Endothelial cell of umbilical vein (primary cell): ENCODE data around the gene CACNA1S. TPM values are rescaled to one million over a fixed set of nuclear protein-coding genes. Genes with fewer than 3 reads are reported as not detected.

ENCODE experiments used
- BruUV-seq: library from RNA; stranded (reverse); fragments of 400-500 nt; replicated peaks from 2 replicates; lab custom pipeline; 2021; lab: Mats Ljungman, UMichigan
- CTCF ChIA-PET: fragments of 300-600, 350-600 bp; sonication (Branson Sonifier 250); formaldehyde crosslinking; loops from one replicate; lab custom pipeline; 2021; ENCODE audit warnings: antibody characterized with exemption, inconsistent platforms; lab: Charles Lee
- POLR2A ChIA-PET: fragments of 300-600, 350-600 bp; sonication (Branson Sonifier 250); formaldehyde crosslinking; loops from one replicate; lab custom pipeline; 2021; ENCODE audit warnings: antibody characterized with exemption, inconsistent platforms; lab: Charles Lee
- DNase-seq: peaks from one replicate; pipeline ENCODE4 v3.0.0-alpha.2; 2011; ENCODE audit warnings: low read depth, low spot score
- FAIRE-seq: peaks from 2 replicates; lab custom pipeline; 2011; peaks lifted over from hg19 to GRCh38; lab: Jason Lieb, UNC
- H2AFZ ChIP-seq: 2 replicates; pipeline ENCODE4 v1.6.0; 2012; ENCODE audit warnings: low read depth, low read length, control low read depth, inconsistent platforms
- H3K27ac ChIP-seq: 2 replicates; pipeline ENCODE4 v1.5.1; 2011; ENCODE audit warnings: low read depth, mild to moderate bottlenecking, control low read depth, low read length, moderate library complexity; ENCODE audit not compliant: insufficient read depth
- H3K27me3 ChIP-seq, 2 experiments: 2 replicates each; pipeline versions ENCODE4 v1.6.0 to v1.6.1; 2011; ENCODE audit warnings: low read length in 2 of 2, mixed read lengths in 1 of 2; ENCODE audit not compliant: control insufficient read depth in 2 of 2, insufficient read depth in 2 of 2
- H3K36me3 ChIP-seq, 2 experiments: 2 replicates in 1 of 2; 3 replicates in 1 of 2; pipeline ENCODE4 v1.5.1; 2011; ENCODE audit warnings: low read length in 2 of 2, mild to moderate bottlenecking in 1 of 2, moderate library complexity in 1 of 2; ENCODE audit not compliant: control insufficient read depth in 2 of 2, insufficient read depth in 2 of 2; ENCODE audit errors: extremely low read depth in 1 of 2
- H3K4me1 ChIP-seq: 3 replicates; pipeline ENCODE4 v1.5.1; 2011; ENCODE audit warnings: mild to moderate bottlenecking, low read length; ENCODE audit not compliant: control insufficient read depth, insufficient read depth; ENCODE audit errors: extremely low read depth
- H3K4me2 ChIP-seq: 2 replicates; pipeline ENCODE4 v1.6.1; 2011; ENCODE audit warnings: low read length, control low read depth, mixed read lengths; ENCODE audit not compliant: insufficient read depth
- H3K4me3 ChIP-seq, 3 experiments: fragments of 200-600 bp in 1 of 3; sonication (generic), shearing (Covaris generic) in 1 of 3; replicated peaks in 1 of 3; 2 replicates each; pipeline ENCODE4 v1.5.1; 2011 to 2016; ENCODE audit warnings: control low read depth in 3 of 3, low read length in 3 of 3, mild to moderate bottlenecking in 2 of 3, inconsistent platforms in 1 of 3, low read depth in 1 of 3, moderate library complexity in 1 of 3; ENCODE audit not compliant: insufficient read depth in 1 of 3
- H3K79me2 ChIP-seq: 2 replicates; pipeline ENCODE4 v1.6.0; 2012; ENCODE audit warnings: low read length, inconsistent platforms; ENCODE audit not compliant: control insufficient read depth, insufficient read depth
- H3K9ac ChIP-seq: replicated peaks from 2 replicates; pipeline ENCODE3; 2011; ENCODE audit warnings: low read length, control low read depth; ENCODE audit not compliant: insufficient read depth; ENCODE audit errors: extremely low read depth
- H3K9me1 ChIP-seq: replicated peaks from 3 replicates; pipeline ENCODE4 v1.6.0; 2011; ENCODE audit warnings: mild to moderate bottlenecking, low read length; ENCODE audit not compliant: control insufficient read depth, insufficient read depth; ENCODE audit errors: extremely low read depth
- H3K9me3 ChIP-seq: replicated peaks from 2 replicates; pipeline ENCODE4 v1.5.1; 2012; ENCODE audit warnings: low read length, inconsistent platforms; ENCODE audit not compliant: control insufficient read depth, insufficient read depth
- H4K20me1 ChIP-seq: replicated peaks from 2 replicates; pipeline ENCODE3; 2011; ENCODE audit warnings: mild to moderate bottlenecking, low read length; ENCODE audit not compliant: control insufficient read depth, insufficient read depth; ENCODE audit errors: extremely low read depth
- CTCF ChIP-seq, 2 donors: IDR thresholded peaks; 1 replicate in 1 of 2; 2 replicates in 1 of 2; pipeline ENCODE4 v1.5.1; 2011; ENCODE audit warnings: low read length in 2 of 2, mild to moderate bottlenecking in 2 of 2, moderate library complexity in 2 of 2, control low read depth in 1 of 2, inconsistent platforms in 1 of 2, low read depth in 1 of 2; ENCODE audit not compliant: insufficient read depth in 1 of 2; ENCODE audit errors: extremely low read depth in 1 of 2
- EZH2 ChIP-seq: IDR thresholded peaks from 2 replicates; pipeline ENCODE4 v1.6.1; 2012; ENCODE audit warnings: borderline replicate concordance, low read depth, mild to moderate bottlenecking, moderate library complexity, low read length, inconsistent platforms; ENCODE audit not compliant: severe bottlenecking
- FOS ChIP-seq: IDR thresholded peaks from 2 replicates; pipeline ENCODE4 v1.6.1; 2011; ENCODE audit warnings: mild to moderate bottlenecking, low read length, moderate library complexity, borderline replicate concordance; ENCODE audit not compliant: insufficient read depth
- GATA2 ChIP-seq: IDR thresholded peaks from 2 replicates; pipeline ENCODE4 v1.7.0; 2011; ENCODE audit warnings: low read depth, mild to moderate bottlenecking, moderate library complexity, mixed read lengths, low read length; ENCODE audit not compliant: insufficient read length, insufficient read depth
- JUN ChIP-seq: IDR thresholded peaks from 2 replicates; pipeline ENCODE4 v1.6.1; 2011; ENCODE audit warnings: borderline replicate concordance, low read depth; ENCODE audit not compliant: insufficient read length, insufficient read depth
- MAX ChIP-seq: IDR thresholded peaks from 2 replicates; pipeline ENCODE4 v1.6.1; 2011; ENCODE audit not compliant: insufficient read depth, insufficient read length
- MYC ChIP-seq: IDR thresholded peaks from one replicate; pipeline ENCODE4 v1.6.1; 2011; ENCODE audit warnings: mild to moderate bottlenecking, low read depth, low read length
- POLR2A ChIP-seq: IDR thresholded peaks from 2 replicates; pipeline ENCODE4 v1.6.1; 2012; ENCODE audit warnings: low read depth, mild to moderate bottlenecking, control low read depth, low read length
- POLR2AphosphoS5 ChIP-seq: IDR thresholded peaks from 2 replicates; pipeline ENCODE4 v1.6.1; 2012; ENCODE audit warnings: low read depth, mild to moderate bottlenecking, control low read depth, low read length, moderate library complexity; ENCODE audit not compliant: insufficient read depth
- dilution Hi-C: fragments of 300-500 bp; cut with MboI; formaldehyde crosslinking; loops from one replicate; pipeline ENCODE4 v1.15.0; 2019; ENCODE audit warnings: low sequenced_read_pairs; ENCODE audit not compliant: extremely low pct_ligation_motif_present
- intact Hi-C: fragments of 100-400 bp; cut with micrococcal nuclease; formaldehyde crosslinking; loops from one replicate; pipeline ENCODE4 v1.10.0; 2022
- polyA plus RNA-seq, 4 experiments: library from polyadenylated mRNA; depleted of rRNA in 3 of 4; stranded (reverse) in 3 of 4; unstranded in 1 of 4; fragments of >200 nt; gene quantifications; 2 replicates each; pipeline versions ENCODE4 v1.2.1 to v1.2.3, GENCODE V29; 2011 to 2012; ENCODE audit warnings: missing spikeins in 1 of 4
- total RNA-seq: library from RNA; stranded (reverse); gene quantifications from 2 replicates; pipeline ENCODE4 v1.2.3, GENCODE V29; 2021

CACNA1S gene
- total and polyA plus RNA-seq, 2 donors (not counting 3 experiments of a cell fraction or from before 2014, with no cell fraction given): not detected

- H3K79me2 ChIP-seq: no peaks in the 10 kb centered on the region
- dilution Hi-C loops (no loop called here), intact Hi-C loops (loop anchor here (5.0 to 10.0 kb wide), 4 partner anchors 71 to 558 kb away; partner anchors contain the start of genes INAVA and KIF14)
- no peak overlapping the region for H3K4me3 ChIP-seq
- no peak overlapping the region for H3K4me2 ChIP-seq
- TF ChIP-seq MAX (no peak), GATA2 (no peak), FOS (no peak), JUN (no peak), CTCF (IDR thresholded peaks at IDR 0.05; ENCODE audit: extremely low read depth in 1 of 2, insufficient read depth in 1 of 2, low read depth in 1 of 2, low read length in 2 of 2) (no peak), POLR2AphosphoS5 (no peak), POLR2A (no peak), MYC (no peak), EZH2 (no peak)
- no peaks in the 10 kb centered on the region for H3K9me1 ChIP-seq
- no peak overlapping the region for H2AFZ ChIP-seq
- H3K27ac ChIP-seq: no peak overlapping the region
- FAIRE-seq: no peak
- H3K27me3 ChIP-seq: peaks cover 18 to 34% of the 10 kb centered on the region in 2 experiments
- no peaks in the 10 kb centered on the region for H3K36me3 ChIP-seq
- no peak for DNase-seq
- H3K4me1 ChIP-seq: no peaks in the 10 kb centered on the region
- ChIA-PET POLR2A (no interaction called here), CTCF (interaction anchor here (0.9 to 3.7 kb wide), 6 partner anchors 14 to 141 kb away, joined by 3 to 70 read pairs (median 8); no protein-coding TSS in a partner anchor)
- H3K9me3 ChIP-seq: no peaks in the 10 kb centered on the region
- no peaks in the 10 kb centered on the region for H4K20me1 ChIP-seq
- no peak overlapping the region for H3K9ac ChIP-seq
- BruUV-seq: no TSS peak
These were observed 700 bp upstream of the CACNA1S start for GRCh38 chr1:201112926-201113325.
